Neural progenitor cell (in vitro differentiated cells): ENCODE measurements around the gene MGST2.

Source experiments
- EZH2phosphoT487 ChIP-seq: fragments of 200-600 bp; sonication (generic); IDR thresholded peaks from 2 replicates; pipeline ENCODE4 v1.6.1; 2017; ENCODE audit warnings: antibody characterized with exemption
- TF ChIP-seq, protein P1 (sequence below): fragments of 200-600 bp; sonication (generic); IDR thresholded peaks from 2 replicates; pipeline ENCODE4 v1.5.1; 2017; ENCODE audit warnings: antibody characterized with exemption, mild to moderate bottlenecking

DNA sequence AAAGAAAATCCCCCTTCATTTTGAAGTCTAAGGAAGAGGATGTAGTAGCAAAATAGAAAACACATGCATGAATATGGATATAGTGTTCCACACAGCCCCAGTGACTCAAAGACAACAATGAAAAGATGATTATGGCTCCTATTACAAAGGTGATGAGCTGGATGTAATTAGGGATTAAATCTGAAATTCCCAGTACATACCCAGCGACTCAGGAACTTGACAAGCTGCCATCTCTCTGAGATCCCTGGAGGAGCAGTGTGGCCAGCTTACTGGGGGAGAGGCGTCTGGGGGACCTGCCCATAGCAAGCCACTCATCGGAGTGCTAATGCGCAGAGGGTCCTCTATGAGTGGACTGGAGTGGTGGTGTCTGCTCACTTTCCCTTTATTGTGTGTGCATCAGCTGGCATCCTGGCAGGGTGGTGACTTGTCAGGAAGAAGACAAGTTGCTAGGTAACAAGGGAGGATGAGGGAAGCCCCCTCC lies 42.7 kb upstream of the MGST2 start:
- no peak for TF ChIP-seq EZH2phosphoT487
- TF ChIP-seq, protein P1, sequence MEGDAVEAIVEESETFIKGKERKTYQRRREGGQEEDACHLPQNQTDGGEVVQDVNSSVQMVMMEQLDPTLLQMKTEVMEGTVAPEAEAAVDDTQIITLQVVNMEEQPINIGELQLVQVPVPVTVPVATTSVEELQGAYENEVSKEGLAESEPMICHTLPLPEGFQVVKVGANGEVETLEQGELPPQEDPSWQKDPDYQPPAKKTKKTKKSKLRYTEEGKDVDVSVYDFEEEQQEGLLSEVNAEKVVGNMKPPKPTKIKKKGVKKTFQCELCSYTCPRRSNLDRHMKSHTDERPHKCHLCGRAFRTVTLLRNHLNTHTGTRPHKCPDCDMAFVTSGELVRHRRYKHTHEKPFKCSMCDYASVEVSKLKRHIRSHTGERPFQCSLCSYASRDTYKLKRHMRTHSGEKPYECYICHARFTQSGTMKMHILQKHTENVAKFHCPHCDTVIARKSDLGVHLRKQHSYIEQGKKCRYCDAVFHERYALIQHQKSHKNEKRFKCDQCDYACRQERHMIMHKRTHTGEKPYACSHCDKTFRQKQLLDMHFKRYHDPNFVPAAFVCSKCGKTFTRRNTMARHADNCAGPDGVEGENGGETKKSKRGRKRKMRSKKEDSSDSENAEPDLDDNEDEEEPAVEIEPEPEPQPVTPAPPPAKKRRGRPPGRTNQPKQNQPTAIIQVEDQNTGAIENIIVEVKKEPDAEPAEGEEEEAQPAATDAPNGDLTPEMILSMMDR, result no peak
